Nephron (organoid): ENCODE data around the gene WDR49.

ENCODE experiments used
- H3K27ac Mint-ChIP-seq, 3 experiments: 2 replicates each; pipeline ENCODE4 v1.8.0; 2020; ENCODE audit warnings: mixed read lengths in 3 of 3, mild to moderate bottlenecking in 2 of 3, moderate library complexity in 1 of 3
- H3K27me3 Mint-ChIP-seq: 2 replicates; pipeline ENCODE4 v1.8.0; 2021; ENCODE audit warnings: low read depth, mild to moderate bottlenecking, moderate library complexity, mixed read lengths
- H3K36me3 Mint-ChIP-seq: 2 replicates; pipeline ENCODE4 v1.8.0; 2020; ENCODE audit warnings: low read depth, mixed read lengths
- H3K4me1 Mint-ChIP-seq: 2 replicates; pipeline ENCODE4 v1.8.0; 2020; ENCODE audit warnings: mixed read lengths
- H3K4me3 Mint-ChIP-seq, 3 experiments: 2 replicates each; pipeline ENCODE4 v1.8.0; 2020; ENCODE audit warnings: mild to moderate bottlenecking in 3 of 3, mixed read lengths in 3 of 3, moderate library complexity in 2 of 3
- H3K9me3 Mint-ChIP-seq: 2 replicates; pipeline ENCODE4 v1.8.0; 2020; ENCODE audit warnings: mixed read lengths
- TF ChIP-seq, protein P1 (sequence below), 3 experiments: fragments of 200-600 bp; sonication (generic); IDR thresholded peaks; one replicate each; pipeline ENCODE4 v1.5.0; 2021; ENCODE audit warnings: antibody characterized with exemption in 3 of 3; ENCODE audit not compliant: unreplicated experiment in 3 of 3

Gene WDR49

DNA sequence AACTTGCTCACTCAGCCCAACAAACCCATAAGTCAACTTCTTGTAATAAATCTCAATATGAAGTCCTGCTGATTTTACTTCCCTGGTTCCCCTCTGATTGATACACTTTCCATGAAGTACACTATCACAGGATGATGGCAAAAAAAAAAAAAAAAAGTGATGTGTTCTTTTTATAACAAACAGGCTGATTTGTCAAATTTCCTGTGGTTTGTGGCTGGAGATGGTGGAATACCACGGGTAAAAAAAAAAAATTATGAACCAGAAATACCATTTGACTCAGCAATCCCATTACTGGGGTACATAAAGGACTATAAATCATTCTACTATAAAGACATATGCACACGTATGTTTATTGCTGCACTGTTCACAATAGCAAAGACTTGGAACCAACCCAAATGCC, 169.2 kb downstream of the WDR49 start:
- TF ChIP-seq, protein P1, sequence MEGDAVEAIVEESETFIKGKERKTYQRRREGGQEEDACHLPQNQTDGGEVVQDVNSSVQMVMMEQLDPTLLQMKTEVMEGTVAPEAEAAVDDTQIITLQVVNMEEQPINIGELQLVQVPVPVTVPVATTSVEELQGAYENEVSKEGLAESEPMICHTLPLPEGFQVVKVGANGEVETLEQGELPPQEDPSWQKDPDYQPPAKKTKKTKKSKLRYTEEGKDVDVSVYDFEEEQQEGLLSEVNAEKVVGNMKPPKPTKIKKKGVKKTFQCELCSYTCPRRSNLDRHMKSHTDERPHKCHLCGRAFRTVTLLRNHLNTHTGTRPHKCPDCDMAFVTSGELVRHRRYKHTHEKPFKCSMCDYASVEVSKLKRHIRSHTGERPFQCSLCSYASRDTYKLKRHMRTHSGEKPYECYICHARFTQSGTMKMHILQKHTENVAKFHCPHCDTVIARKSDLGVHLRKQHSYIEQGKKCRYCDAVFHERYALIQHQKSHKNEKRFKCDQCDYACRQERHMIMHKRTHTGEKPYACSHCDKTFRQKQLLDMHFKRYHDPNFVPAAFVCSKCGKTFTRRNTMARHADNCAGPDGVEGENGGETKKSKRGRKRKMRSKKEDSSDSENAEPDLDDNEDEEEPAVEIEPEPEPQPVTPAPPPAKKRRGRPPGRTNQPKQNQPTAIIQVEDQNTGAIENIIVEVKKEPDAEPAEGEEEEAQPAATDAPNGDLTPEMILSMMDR (IDR thresholded peaks at IDR 0.05; ENCODE audit: unreplicated experiment in 3 of 3) = no peak
- no peaks in the 10 kb centered on the region for H3K4me1 Mint-ChIP-seq
- no peaks in the 10 kb centered on the region for H3K36me3 Mint-ChIP-seq
- H3K27ac Mint-ChIP-seq = no peak overlapping the region
- H3K4me3 Mint-ChIP-seq = no peak overlapping the region
- peaks cover 5% of the 10 kb centered on the region for H3K9me3 Mint-ChIP-seq
- H3K27me3 Mint-ChIP-seq = no peaks in the 10 kb centered on the region

DNA sequence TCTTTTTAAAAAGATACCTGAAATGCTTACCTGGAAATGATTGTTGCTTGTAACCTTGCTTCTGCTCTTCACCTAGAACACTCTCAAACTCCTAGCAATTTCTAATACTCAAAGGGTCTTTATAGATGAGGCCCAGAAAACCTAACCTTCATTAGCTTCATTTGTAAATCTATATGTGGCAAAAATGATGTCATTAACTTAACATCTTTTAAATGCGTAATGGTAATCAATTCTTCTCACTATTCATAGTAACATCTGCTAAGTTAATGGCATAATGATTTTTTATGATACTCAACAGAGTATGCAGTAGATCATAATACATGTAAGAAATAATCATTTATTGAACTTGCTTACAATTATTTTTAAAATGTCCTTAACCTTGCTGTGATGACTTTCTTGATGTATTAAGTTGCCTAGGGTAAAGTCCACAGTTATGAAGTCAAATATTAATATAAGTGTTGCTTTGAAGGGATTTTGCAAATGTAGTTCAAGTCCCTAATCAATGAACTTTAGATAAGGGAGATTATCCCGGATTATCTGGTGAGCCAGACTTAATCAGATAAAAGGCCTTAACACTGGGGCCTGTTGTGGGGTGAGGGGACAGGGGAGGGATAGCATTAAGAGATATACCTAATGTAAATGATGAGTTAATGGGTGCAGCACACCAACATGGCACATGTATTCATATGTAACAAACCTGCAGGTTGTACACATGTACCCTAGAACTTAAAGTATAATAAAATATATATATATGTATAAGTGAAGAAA, 169.8 kb downstream of the WDR49 start:
- Mint-ChIP-seq H3K27me3 (no peaks in the 10 kb centered on the region), H3K27ac (no peak overlapping the region), H3K4me1 (no peaks in the 10 kb centered on the region), H3K9me3 (peaks cover 5% of the 10 kb centered on the region), H3K36me3 (no peaks in the 10 kb centered on the region), H3K4me3 (no peak overlapping the region)
- TF ChIP-seq, protein P1 (IDR thresholded peaks at IDR 0.05; ENCODE audit: unreplicated experiment in 3 of 3) = no peak

GRCh38 chr3:167481164-167481563, 172.6 kb downstream of the WDR49 start:
- no peaks in the 10 kb centered on the region for H3K4me1 Mint-ChIP-seq
- no peak overlapping the region for H3K4me3 Mint-ChIP-seq
- TF ChIP-seq, protein P1 (IDR thresholded peaks at IDR 0.05; ENCODE audit: unreplicated experiment in 3 of 3) = no peak
- no peaks in the 10 kb centered on the region for H3K36me3 Mint-ChIP-seq
- H3K9me3 Mint-ChIP-seq = no peaks in the 10 kb centered on the region
- no peak overlapping the region for H3K27ac Mint-ChIP-seq
- no peaks in the 10 kb centered on the region for H3K27me3 Mint-ChIP-seq

GRCh38 chr3:167480748-167481147, 173.0 kb downstream of the WDR49 start:
- Mint-ChIP-seq H3K4me3 (no peak overlapping the region), H3K4me1 (no peaks in the 10 kb centered on the region), H3K36me3 (no peaks in the 10 kb centered on the region), H3K9me3 (no peaks in the 10 kb centered on the region), H3K27ac (no peak overlapping the region), H3K27me3 (no peaks in the 10 kb centered on the region)
- TF ChIP-seq, protein P1 (IDR thresholded peaks at IDR 0.05; ENCODE audit: unreplicated experiment in 3 of 3) = no peak

DNA sequence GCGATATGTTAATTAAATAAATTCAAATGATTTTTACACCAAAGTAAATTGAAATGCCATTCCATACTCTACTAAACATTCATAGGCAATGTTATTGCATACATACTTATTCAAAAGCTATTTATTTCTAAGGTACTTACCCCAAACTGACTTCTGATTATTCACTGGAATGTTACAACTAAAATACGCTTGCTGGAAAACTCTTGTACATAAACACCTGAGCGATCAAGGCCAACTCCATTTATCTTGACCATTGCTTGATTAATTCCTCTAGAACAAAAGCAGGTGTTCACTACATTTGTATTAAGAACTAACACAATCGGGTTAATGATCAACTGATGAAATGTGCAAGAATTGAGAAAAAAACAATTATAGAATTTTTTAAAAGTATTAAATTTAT, 179.9 kb downstream of the WDR49 start, which contains the start of gene SERPINI2:
Gene SERPINI2, minus strand, starts transcription at position 180 of the 400 bp plus-strand sequence. CDS start 2,208 bp downstream, outside the sequence.
- no peaks in the 10 kb centered on the region for H3K9me3 Mint-ChIP-seq
- no peak within 1 kb of the TSS for H3K4me3 Mint-ChIP-seq
- H3K36me3 Mint-ChIP-seq = no peaks in the 10 kb centered on the region
- TF ChIP-seq, protein P1 (IDR thresholded peaks at IDR 0.05; ENCODE audit: unreplicated experiment in 3 of 3) = no peak
- H3K27ac Mint-ChIP-seq = no peak within 1 kb of the TSS
- peaks cover 7% of the 10 kb centered on the region for H3K4me1 Mint-ChIP-seq
- no peaks in the 10 kb centered on the region for H3K27me3 Mint-ChIP-seq

- no peak overlapping the region for H3K4me3 Mint-ChIP-seq
- H3K9me3 Mint-ChIP-seq = no peaks in the 10 kb centered on the region
- TF ChIP-seq, protein P1 (IDR thresholded peaks at IDR 0.05; ENCODE audit: unreplicated experiment in 3 of 3) = no peak
- H3K27me3 Mint-ChIP-seq = no peaks in the 10 kb centered on the region
- no peaks in the 10 kb centered on the region for H3K36me3 Mint-ChIP-seq
- peak overlapping the region in 1 of 3 experiments; percentile 43 for H3K27ac Mint-ChIP-seq
- peaks cover 11% of the 10 kb centered on the region for H3K4me1 Mint-ChIP-seq
Observed at GRCh38 chr3:167469381-167469780, 184.4 kb downstream of the WDR49 start.
